ENCODE data around the gene CLDN15.
A peak's percentile ranks its signal among the peaks of the same experiment; 100 is the strongest.

Gene CLDN15

GRCh38 chr7:101243646-101244374 is 6.2 kb upstream of the CLDN15 start:
- DNase-seq: no peak

GRCh38 chr7:101241443-101242349 is 4.1 kb upstream of the CLDN15 start:
- no peak for DNase-seq

- peak; percentile 20 for DNase-seq
These were observed 3.4 kb upstream of the CLDN15 start for GRCh38 chr7:101241015-101241363.

- DNase-seq: no peak
These were observed 2.8 kb upstream of the CLDN15 start for GRCh38 chr7:101240226-101241014.

GRCh38 chr7:101239951-101240220 is 2.3 kb upstream of the CLDN15 start:
- DNase-seq: no peak

GRCh38 chr7:101239191-101239950 is 1.8 kb upstream of the CLDN15 start:
- no peak for DNase-seq

GRCh38 chr7:101238226-101239182 is 902 bp upstream of the CLDN15 start:
- no peak for DNase-seq

GRCh38 chr7:101236292-101236835 is 1.2 kb downstream of the CLDN15 start:
- DNase-seq: no peak

- no peak for DNase-seq
These were observed 2.1 kb downstream of the CLDN15 start for GRCh38 chr7:101235522-101235921.

GRCh38 chr7:101235050-101235449 is 2.6 kb downstream of the CLDN15 start:
- DNase-seq: no peak

GRCh38 chr7:101234636-101235035 is 3.0 kb downstream of the CLDN15 start:
- no peak for DNase-seq

- DNase-seq: no peak
These were observed 3.6 kb downstream of the CLDN15 start for GRCh38 chr7:101233907-101234547.

GRCh38 chr7:101232141-101232850 is 5.3 kb downstream of the CLDN15 start:
- no peak for DNase-seq

GRCh38 chr7:101231644-101232043 is 6.0 kb downstream of the CLDN15 start:
- DNase-seq: no peak

- DNase-seq: no peak
These were observed 10.9 kb downstream of the CLDN15 start for GRCh38 chr7:101226721-101227120.

- DNase-seq: no peak
These were observed 12.0 kb downstream of the CLDN15 start for GRCh38 chr7:101225650-101226049.

- no peak for DNase-seq
These were observed 14.1 kb downstream of the CLDN15 start for GRCh38 chr7:101223528-101223927.

- DNase-seq: no peak
These were observed 15.2 kb downstream of the CLDN15 start for GRCh38 chr7:101222275-101222830.

GRCh38 chr7:101220295-101220694 is 17.3 kb downstream of the CLDN15 start:
- no peak for DNase-seq

All from CD4-positive, alpha-beta T cell treated with Interferon gamma for 1 hour (primary cell).